H1 (cell line): ENCODE results near the gene SNX15. TPM values are rescaled to one million over a fixed set of nuclear protein-coding genes. Genes with fewer than 3 reads are reported as not detected.

ENCODE experiments used
- ATF2 ChIP-seq: IDR thresholded peaks from 2 replicates; pipeline ENCODE4 v1.6.1; 2012; ENCODE audit warnings: low read length, inconsistent platforms
- BACH1 ChIP-seq: IDR thresholded peaks from 2 replicates; pipeline ENCODE4 v1.6.1; 2012; ENCODE audit warnings: low read length, improper control_type of control experiment
- CBX8 ChIP-seq: fragments of 300-800, 300-1000 bp; sonication (generic); IDR thresholded peaks from 2 replicates; pipeline ENCODE4 v1.7.1; 2016; ENCODE audit warnings: low read depth, low read length, borderline replicate concordance
- CHD1 ChIP-seq: IDR thresholded peaks from 2 replicates; pipeline ENCODE4 v1.6.1; 2012; ENCODE audit warnings: low read depth, low read length, improper control_type of control experiment
- E2F6 ChIP-seq: IDR thresholded peaks from 2 replicates; pipeline ENCODE4 v1.6.1; 2012; ENCODE audit warnings: inconsistent platforms
- EP300 ChIP-seq, 2 experiments: IDR thresholded peaks; 1 replicate in 1 of 2; 2 replicates in 1 of 2; pipeline ENCODE4 v1.6.1; 2011 to 2012; ENCODE audit warnings: low read depth in 2 of 2, low read length in 2 of 2, mild to moderate bottlenecking in 2 of 2, borderline replicate concordance in 1 of 2, inconsistent platforms in 1 of 2, moderate library complexity in 1 of 2
- GTF2F1 ChIP-seq: IDR thresholded peaks from 2 replicates; pipeline ENCODE4 v1.6.1; 2012; ENCODE audit warnings: low read depth, low read length, improper control_type of control experiment, borderline replicate concordance
- JUN ChIP-seq: IDR thresholded peaks from 2 replicates; pipeline ENCODE4 v1.6.1; 2011; ENCODE audit warnings: low read depth, mild to moderate bottlenecking, improper control_type of control experiment, low read length
- KDM1A ChIP-seq: fragments of 200-600, 300-600 bp; sonication (generic); IDR thresholded peaks from 2 replicates; pipeline ENCODE4 v1.7.1; 2016; ENCODE audit warnings: mild to moderate bottlenecking, low read length, borderline replicate concordance
- KDM5A ChIP-seq: fragments of 200-600 bp; IDR thresholded peaks from 2 replicates; pipeline ENCODE4 v1.7.1; 2012; ENCODE audit warnings: mild to moderate bottlenecking, low read length, inconsistent platforms, mixed read lengths
- MAFK ChIP-seq: IDR thresholded peaks from 2 replicates; pipeline ENCODE4 v1.6.1; 2012; ENCODE audit warnings: low read depth, mild to moderate bottlenecking, improper control_type of control experiment, low read length
- NRF1 ChIP-seq: IDR thresholded peaks from 2 replicates; pipeline ENCODE4 v1.6.1; 2011; ENCODE audit warnings: mild to moderate bottlenecking, low read depth, low read length, improper control_type of control experiment
- POLR2A ChIP-seq, 2 experiments: IDR thresholded peaks; 1 replicate in 1 of 2; 2 replicates in 1 of 2; pipeline ENCODE4 v1.6.1; 2011; ENCODE audit warnings: low read depth in 2 of 2, low read length in 2 of 2, mild to moderate bottlenecking in 2 of 2; ENCODE audit errors: control extremely low read depth in 1 of 2
- RNF2 ChIP-seq: fragments of 200-900, 300-1000 bp; sonication (generic); IDR thresholded peaks from 2 replicates; pipeline ENCODE4 v1.7.1; 2016; ENCODE audit warnings: borderline replicate concordance, low read depth, mild to moderate bottlenecking, antibody characterized with exemption, low read length; ENCODE audit not compliant: poor library complexity, severe bottlenecking; ENCODE audit errors: missing control alignments
- SIRT6 ChIP-seq: IDR thresholded peaks from one replicate; pipeline ENCODE4 v1.7.1; 2012; ENCODE audit warnings: low read length, inconsistent platforms
- SIX5 ChIP-seq: IDR thresholded peaks from 2 replicates; pipeline ENCODE4 v1.6.1; 2011; ENCODE audit warnings: mild to moderate bottlenecking, low read depth, low read length
- SP4 ChIP-seq: IDR thresholded peaks from 2 replicates; pipeline ENCODE4 v1.6.1; 2012; ENCODE audit warnings: low read length, inconsistent platforms
- TAF7 ChIP-seq: optimal IDR thresholded peaks from 2 replicates; pipeline ENCODE3; 2011; ENCODE audit warnings: low read depth, mild to moderate bottlenecking, inconsistent platforms, low read length, moderate library complexity, borderline replicate concordance
- YY1 ChIP-seq: IDR thresholded peaks from 2 replicates; pipeline ENCODE4 v1.6.1; 2011; ENCODE audit warnings: low read depth, mild to moderate bottlenecking, low read length
- polyA plus RNA-seq, 7 experiments: library from polyadenylated mRNA; depleted of rRNA in 3 of 7; stranded (reverse) in 5 of 7; unstranded in 2 of 7; fragments of >200 nt in 5 of 7; fragments of 200-250 nt in 2 of 7; gene quantifications; 1 replicate in 5 of 7; 2 replicates in 1 of 7; 4 replicates in 1 of 7; pipeline versions ENCODE4 v1.2.1 to v1.2.3, GENCODE V29; 2011 to 2013; ENCODE audit warnings: missing spikeins in 2 of 7, mixed read lengths in 2 of 7
- total RNA-seq: library from RNA; stranded (reverse); fragmentation: NEBNext Ultra II Directional; extraction: Animal tissue kit (Norgen Biotek cat#: 25700); gene quantifications from 2 replicates; pipeline ENCODE4 v1.2.1, GENCODE V29; 2021

SNX15 gene
- total and polyA plus RNA-seq, 2 of the 8 experiments (the other 6 are each of a cell fraction or from before 2014, with no cell fraction given): 13.0 to 18.3 TPM

- no peak for TF ChIP-seq CBX8
- no peak for TF ChIP-seq SIRT6
- TF ChIP-seq TAF7: peak; percentile 76
- TF ChIP-seq GTF2F1: no peak
- no peak for TF ChIP-seq ATF2
- no peak; the same call in none of the 2 replicates for TF ChIP-seq KDM5A
- peak; percentile 66; the same call in 1 of the 2 replicates for TF ChIP-seq BACH1
- peak in 1 of 2 experiments; percentile 36; a peak in 1 of 3 replicates for TF ChIP-seq EP300 (IDR thresholded peaks at IDR 0.05; ENCODE audit: borderline replicate concordance in 1 of 2, low read depth in 2 of 2, low read length in 2 of 2)
- TF ChIP-seq RNF2: no peak
- TF ChIP-seq JUN: no peak
- TF ChIP-seq YY1: peak; percentile 58; the same call in 1 of the 2 replicates
- no peak for TF ChIP-seq MAFK
- no peak for TF ChIP-seq KDM1A
- 0 out of 2 replicates have a peak, but pooled peaks have one; percentile 8 for TF ChIP-seq SIX5
- no peak for TF ChIP-seq E2F6
- TF ChIP-seq NRF1: no peak
- peak; percentile 54 to 85 for TF ChIP-seq POLR2A (IDR thresholded peaks at IDR 0.05; ENCODE audit: control extremely low read depth in 1 of 2, low read depth in 2 of 2, low read length in 2 of 2)
- 0 out of 2 replicates have a peak, but pooled peaks have one; percentile 38 for TF ChIP-seq SP4
- no peak for TF ChIP-seq CHD1
- TF ChIP-seq, all 59 proteins: peak for 26
Observed at GRCh38 chr11:65083834-65084597, 56.8 kb downstream of the SNX15 start, which contains the start of the genes CDCA5 and ZFPL1 (continued).
